Peyer's patch (tissue), 4 donors: ENCODE measurements around the gene DARS1.

Source experiments
- CTCF ChIP-seq, 6 experiments: fragments of 450-650 bp in 4 of 6; fragments of 200-600 bp in 2 of 6; sonication (generic) in 1 of 6; IDR thresholded peaks; one replicate each; pipeline ENCODE4 v1.5.1; 2017 to 2019; ENCODE audit warnings: antibody characterized with exemption in 6 of 6, mild to moderate bottlenecking in 3 of 6, moderate library complexity in 1 of 6
- POLR2A ChIP-seq, 2 donors: fragments of 450-650 bp; IDR thresholded peaks; one replicate each; pipeline ENCODE4 v1.5.1; 2017; ENCODE audit warnings: antibody characterized with exemption in 2 of 2, mild to moderate bottlenecking in 2 of 2, moderate library complexity in 2 of 2

DNA sequence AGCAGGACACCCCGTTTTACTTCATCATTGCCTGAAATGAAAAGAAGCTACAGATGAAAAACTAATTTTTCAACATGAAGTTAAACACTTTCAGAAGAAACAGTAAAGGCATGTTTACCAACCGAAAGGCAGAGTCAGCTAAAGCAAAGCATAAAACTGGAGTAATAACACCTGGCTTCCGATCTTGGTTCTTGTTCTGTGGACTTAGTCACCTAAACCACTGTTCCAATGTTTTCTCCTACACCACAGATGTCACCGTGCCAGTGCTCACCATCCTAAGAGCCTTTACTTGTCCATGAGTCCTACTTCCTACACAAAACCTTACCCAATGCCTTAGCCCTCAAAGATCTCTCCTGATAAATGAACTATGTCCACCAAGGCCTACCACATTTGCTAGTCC, 122.7 kb downstream of the DARS1 start:
- no peak for TF ChIP-seq POLR2A (IDR thresholded peaks at IDR 0.05)
- TF ChIP-seq CTCF (IDR thresholded peaks at IDR 0.05), result no peak
